ACC112 (cell line): ENCODE results near the gene MAJIN.

ENCODE experiments used
- H2AFZ ChIP-seq: fragments of 200-600 bp; sonication (generic); one replicate; pipeline ENCODE4 v1.6.0; 2017; ENCODE audit warnings: antibody characterized with exemption, low read length; ENCODE audit not compliant: unreplicated experiment
- H3K27ac ChIP-seq: fragments of 200-600 bp; sonication (generic); 2 replicates; pipeline ENCODE4 v1.5.1; 2014; ENCODE audit warnings: low read depth, mild to moderate bottlenecking, antibody characterized with exemption, low read length, moderate library complexity
- H3K27me3 ChIP-seq: fragments of 200-600 bp; sonication (generic); 2 replicates; pipeline ENCODE4 v1.6.1; 2014; ENCODE audit warnings: mild to moderate bottlenecking, antibody characterized with exemption, low read length, moderate library complexity, mixed read lengths; ENCODE audit not compliant: insufficient read depth
- H3K36me3 ChIP-seq: fragments of 200-600 bp; sonication (generic); 2 replicates; pipeline ENCODE4 v1.6.1; 2016; ENCODE audit warnings: mild to moderate bottlenecking, antibody characterized with exemption, low read length, moderate library complexity, mixed read lengths; ENCODE audit not compliant: insufficient read depth
- H3K4me1 ChIP-seq: fragments of 200-600 bp; sonication (generic); one replicate; pipeline ENCODE4 v1.6.1; 2016; ENCODE audit warnings: low read length, mixed read lengths; ENCODE audit not compliant: insufficient read depth, unreplicated experiment, control insufficient read depth
- H3K4me3 ChIP-seq: fragments of 200-600 bp; sonication (generic); 2 replicates; pipeline ENCODE4 v1.5.1; 2014; ENCODE audit warnings: mild to moderate bottlenecking, low read depth, low read length
- H3K79me2 ChIP-seq: fragments of 200-600 bp; sonication (generic); one replicate; pipeline ENCODE4 v1.6.0; 2016; ENCODE audit warnings: low read length; ENCODE audit not compliant: control insufficient read depth, unreplicated experiment, insufficient read depth

MAJIN gene

GRCh38 chr11:64933213-64933934, 38.5 kb downstream of the MAJIN start:
- 0 out of 2 replicates have a peak, but pooled peaks cover 3% of the 10 kb centered on the region for H3K36me3 ChIP-seq
- no peak overlapping the region for H3K27ac ChIP-seq
- no peak overlapping the region for H2AFZ ChIP-seq
- no peaks in the 10 kb centered on the region for H3K27me3 ChIP-seq
- no peak overlapping the region for H3K4me3 ChIP-seq
- peaks cover 5% of the 10 kb centered on the region for H3K4me1 ChIP-seq
- H3K79me2 ChIP-seq: no peaks in the 10 kb centered on the region

- Histone ChIP-seq H2AFZ (no peak overlapping the region), H3K27ac (no peak overlapping the region), H3K27me3 (no peaks in the 10 kb centered on the region), H3K4me3 (no peak overlapping the region), H3K4me1 (peaks cover 5% of the 10 kb centered on the region), H3K36me3 (0 out of 2 replicates have a peak, but pooled peaks cover 3% of the 10 kb centered on the region), H3K79me2 (no peaks in the 10 kb centered on the region)
These were observed 39.6 kb downstream of the MAJIN start for GRCh38 chr11:64932324-64932723.

DNA sequence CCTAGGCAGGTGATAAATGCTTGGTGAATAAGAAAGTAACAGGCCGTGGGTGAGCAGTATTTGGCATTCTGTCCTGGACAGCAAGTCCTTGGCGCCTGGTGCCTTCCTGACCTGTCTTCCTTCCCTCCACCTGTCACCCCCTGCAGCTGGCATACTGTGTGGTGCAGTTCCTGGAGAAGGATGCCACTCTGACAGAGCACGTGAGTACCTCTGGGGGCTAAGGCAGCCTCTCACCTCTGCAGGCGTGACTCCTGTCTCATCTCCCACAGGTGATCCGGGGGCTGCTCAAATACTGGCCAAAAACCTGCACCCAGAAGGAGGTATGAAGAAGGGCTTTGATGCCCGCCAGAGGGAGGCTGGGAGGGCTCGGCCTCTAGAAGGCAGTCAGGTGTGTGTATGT, 40.6 kb downstream of the MAJIN start:
- Histone ChIP-seq H3K36me3 (0 out of 2 replicates have a peak, but pooled peaks cover 3% of the 10 kb centered on the region), H3K4me1 (peaks cover under 1% of the 10 kb centered on the region), H3K27ac (no peak overlapping the region), H2AFZ (no peak overlapping the region), H3K4me3 (no peak overlapping the region), H3K79me2 (no peaks in the 10 kb centered on the region), H3K27me3 (no peaks in the 10 kb centered on the region)

DNA sequence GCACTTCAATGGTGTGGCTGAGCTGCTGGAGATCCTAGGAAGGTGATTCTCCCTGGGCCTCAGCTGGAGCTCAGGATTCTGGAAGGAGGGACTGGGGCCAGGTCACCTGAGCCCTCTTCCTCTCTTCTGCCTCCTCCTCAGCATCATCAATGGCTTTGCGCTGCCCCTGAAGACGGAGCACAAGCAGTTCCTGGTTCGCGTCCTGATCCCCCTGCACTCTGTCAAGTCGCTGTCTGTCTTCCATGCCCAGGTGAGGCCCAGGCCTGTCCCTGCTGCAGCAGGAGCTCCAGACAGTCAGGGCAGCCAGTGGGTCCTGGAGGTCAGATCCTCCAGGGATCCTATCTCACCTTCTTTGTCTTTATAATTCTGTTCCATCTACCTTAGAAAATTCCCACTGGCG, 41.6 kb downstream of the MAJIN start:
- Histone ChIP-seq H3K79me2 (peaks cover under 1% of the 10 kb centered on the region), H3K4me3 (no peak overlapping the region), H3K27ac (no peak overlapping the region), H3K4me1 (no peaks in the 10 kb centered on the region), H3K36me3 (0 out of 2 replicates have a peak, but pooled peaks cover 3% of the 10 kb centered on the region), H3K27me3 (no peaks in the 10 kb centered on the region), H2AFZ (no peak overlapping the region)

- Histone ChIP-seq H3K36me3 (0 out of 2 replicates have a peak, but pooled peaks cover 3% of the 10 kb centered on the region), H3K4me1 (no peaks in the 10 kb centered on the region), H3K79me2 (peaks cover 5% of the 10 kb centered on the region), H3K4me3 (no peak overlapping the region), H3K27me3 (no peaks in the 10 kb centered on the region), H2AFZ (no peak overlapping the region), H3K27ac (no peak overlapping the region)
These were observed 42.3 kb downstream of the MAJIN start for GRCh38 chr11:64929625-64930024.

DNA sequence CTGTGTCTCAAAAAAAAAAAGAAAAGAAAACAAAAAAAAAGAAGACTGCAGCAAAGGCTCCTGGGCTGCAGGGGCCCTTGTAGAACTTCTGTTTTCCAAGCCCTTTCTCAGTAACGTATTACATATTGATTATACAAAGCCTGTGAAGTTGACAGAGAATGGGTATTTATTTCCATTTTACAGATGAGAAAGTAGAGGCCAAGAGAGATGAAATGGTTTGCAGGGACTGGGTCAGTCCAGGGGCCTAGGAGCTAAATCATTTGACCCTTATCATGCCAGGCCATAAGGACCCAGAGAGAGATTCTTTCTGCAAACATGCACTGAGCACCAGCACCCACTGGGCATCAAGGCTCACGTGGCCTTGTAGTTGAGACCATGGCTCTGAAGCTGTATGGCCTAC, 43.0 kb downstream of the MAJIN start:
- no peak overlapping the region for H2AFZ ChIP-seq
- no peak overlapping the region for H3K4me3 ChIP-seq
- 0 out of 2 replicates have a peak, but pooled peaks cover 3% of the 10 kb centered on the region for H3K36me3 ChIP-seq
- no peaks in the 10 kb centered on the region for H3K4me1 ChIP-seq
- no peaks in the 10 kb centered on the region for H3K27me3 ChIP-seq
- no peak overlapping the region for H3K27ac ChIP-seq
- peaks cover 5% of the 10 kb centered on the region for H3K79me2 ChIP-seq

- H2AFZ ChIP-seq: no peak overlapping the region
- no peak overlapping the region for H3K4me3 ChIP-seq
- H3K4me1 ChIP-seq: no peaks in the 10 kb centered on the region
- no peak overlapping the region for H3K27ac ChIP-seq
- no peaks in the 10 kb centered on the region for H3K27me3 ChIP-seq
- no peaks in the 10 kb centered on the region for H3K36me3 ChIP-seq
- peaks cover 5% of the 10 kb centered on the region for H3K79me2 ChIP-seq
These were observed 45.2 kb downstream of the MAJIN start for GRCh38 chr11:64926689-64927088.

- Histone ChIP-seq H2AFZ (no peak overlapping the region), H3K4me1 (no peaks in the 10 kb centered on the region), H3K36me3 (no peaks in the 10 kb centered on the region), H3K4me3 (peak overlapping the region; percentile 82), H3K27me3 (no peaks in the 10 kb centered on the region), H3K27ac (no peak overlapping the region), H3K79me2 (peaks cover 5% of the 10 kb centered on the region)
These were observed 46.1 kb downstream of the MAJIN start for GRCh38 chr11:64925536-64926436.

GRCh38 chr11:64924910-64925284, 47.0 kb downstream of the MAJIN start:
- no peaks in the 10 kb centered on the region for H3K4me1 ChIP-seq
- no peak overlapping the region for H3K27ac ChIP-seq
- peak overlapping the region; percentile 82 for H3K4me3 ChIP-seq
- no peaks in the 10 kb centered on the region for H3K36me3 ChIP-seq
- H3K27me3 ChIP-seq: no peaks in the 10 kb centered on the region
- H2AFZ ChIP-seq: peak overlapping the region; percentile 69
- H3K79me2 ChIP-seq: peaks cover 5% of the 10 kb centered on the region

DNA sequence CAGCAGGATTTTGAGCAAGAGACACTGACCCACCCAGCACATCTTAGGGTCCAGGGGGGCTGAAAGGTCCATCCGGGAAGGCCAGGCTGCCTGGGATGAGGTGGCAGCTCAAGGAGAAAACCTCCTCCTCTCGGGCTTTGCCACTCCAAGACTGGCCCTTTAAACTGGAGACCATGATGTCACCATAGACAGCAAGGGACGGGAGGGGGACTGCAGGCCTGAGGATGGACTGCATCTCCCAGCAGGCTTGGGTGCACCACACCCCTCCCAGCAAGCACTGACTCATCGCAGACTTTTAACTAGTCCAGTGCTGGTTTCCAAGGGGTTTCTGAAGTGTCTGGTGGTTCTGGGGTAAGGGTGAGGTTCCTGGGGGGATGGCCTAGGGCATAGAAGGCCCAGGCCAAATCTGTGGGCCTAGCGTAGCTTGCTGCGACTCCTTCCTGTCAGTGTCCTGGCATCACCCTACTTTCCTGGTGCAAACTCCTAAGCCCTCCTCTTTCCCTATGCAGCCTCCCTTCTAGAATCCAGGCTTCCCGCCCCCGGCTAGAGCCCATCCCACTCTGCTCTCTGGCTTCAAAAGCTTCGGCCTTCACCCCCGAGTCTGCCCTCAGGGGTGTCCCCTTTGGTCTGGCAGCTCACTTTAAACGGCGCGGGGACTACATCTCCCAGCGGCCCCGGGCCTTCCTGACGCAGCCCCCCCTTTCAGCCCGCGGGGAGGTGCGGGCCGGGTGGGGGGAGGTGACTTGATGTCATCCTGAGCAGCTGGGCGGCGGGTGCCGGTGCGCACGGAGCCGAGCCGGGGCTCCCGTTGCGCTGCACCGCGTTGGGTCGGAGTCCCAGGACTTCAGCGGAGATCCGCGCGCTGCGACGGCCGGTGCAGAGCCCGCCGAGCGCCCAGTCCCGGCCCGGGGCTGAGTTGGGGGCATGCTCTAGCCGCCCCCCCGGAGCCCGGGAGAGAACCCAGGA, 47.7 kb downstream of the MAJIN start, which contains the start of gene PPP2R5B:
Gene PPP2R5B, plus strand, starts transcription at position 746 of the 966 bp plus-strand sequence. CDS start 1,046 bp downstream, outside the sequence.
- no peaks in the 10 kb centered on the region for H3K4me1 ChIP-seq
- peak within 1 kb of the TSS; percentile 57 for H3K27ac ChIP-seq

More for the DNA sequence above, 47.7 kb downstream of the MAJIN start, which contains the start of gene PPP2R5B:
- no peaks in the 10 kb centered on the region for H3K36me3 ChIP-seq
- peak within 1 kb of the TSS; percentile 82 for H3K4me3 ChIP-seq
- no peaks in the 10 kb centered on the region for H3K27me3 ChIP-seq
- H2AFZ ChIP-seq: peak within 1 kb of the TSS; percentile 97
- peaks cover 5% of the 10 kb centered on the region for H3K79me2 ChIP-seq
